HepG2 (cell line): ENCODE data around the gene RNASE11. TPM values are rescaled to one million over a fixed set of nuclear protein-coding genes. Genes with fewer than 3 reads are reported as not detected.

ENCODE experiments used
- BRCA1 ChIP-seq: sonication (generic); formaldehyde crosslinking; IDR thresholded peaks from 2 replicates; pipeline ENCODE4 v1.4.0; 2020; ENCODE audit warnings: missing genetic modification reagents
- HNF4G ChIP-seq, 2 experiments: sonication (generic) in 1 of 2; formaldehyde crosslinking in 1 of 2; IDR thresholded peaks; 2 replicates each; pipeline versions ENCODE4 v1.4.0 to v1.6.1; 2011 to 2020; ENCODE audit warnings: borderline replicate concordance in 2 of 2, low read depth in 2 of 2, mild to moderate bottlenecking in 2 of 2, low read length in 1 of 2, missing genetic modification reagents in 1 of 2, moderate library complexity in 1 of 2
- LCORL ChIP-seq, 2 experiments: fragments of 450-650 bp in 1 of 2; sonication (generic) in 1 of 2; formaldehyde crosslinking in 1 of 2; IDR thresholded peaks; 2 replicates each; pipeline versions ENCODE4 v1.5.0 to v1.6.1; 2017 to 2020; ENCODE audit warnings: antibody characterized with exemption in 1 of 2, missing genetic modification reagents in 1 of 2
- NAIF1 ChIP-seq: sonication (generic); formaldehyde crosslinking; IDR thresholded peaks from 2 replicates; pipeline ENCODE4 v1.5.0; 2020; ENCODE audit warnings: mild to moderate bottlenecking, missing genetic modification reagents, borderline replicate concordance
- SNAI1 ChIP-seq: sonication (generic); formaldehyde crosslinking; IDR thresholded peaks from 2 replicates; pipeline ENCODE4 v1.5.0; 2020; ENCODE audit warnings: mild to moderate bottlenecking, missing genetic modification reagents, borderline replicate concordance
- SP2 ChIP-seq: sonication (generic); formaldehyde crosslinking; IDR thresholded peaks from 2 replicates; pipeline ENCODE4 v1.5.1; 2020; ENCODE audit warnings: mild to moderate bottlenecking, missing genetic modification reagents
- SP4 ChIP-seq: sonication (generic); formaldehyde crosslinking; IDR thresholded peaks from 2 replicates; pipeline ENCODE4 v1.8.1; 2023; ENCODE audit warnings: mild to moderate bottlenecking, missing genetic modification reagents
- ZNF317 ChIP-seq: sonication (generic); formaldehyde crosslinking; IDR thresholded peaks from 2 replicates; pipeline ENCODE4 v1.5.0; 2020; ENCODE audit warnings: mild to moderate bottlenecking, missing genetic modification reagents
- polyA plus RNA-seq, 8 experiments: library from polyadenylated mRNA; depleted of rRNA in 3 of 8; stranded (reverse) in 7 of 8; unstranded in 1 of 8; fragments of >200 nt; fragmentation: Illumina TruSeq in 4 of 8; extraction: Trizol in 4 of 8; gene quantifications; 2 replicates each; pipeline versions ENCODE4 v1.2.1 to v1.2.3, GENCODE V29; 2011 to 2016; ENCODE audit warnings: low read depth in 4 of 8, missing spikeins in 1 of 8, mixed read lengths in 1 of 8; ENCODE audit not compliant: insufficient read depth in 1 of 8
- total RNA-seq, 5 experiments: library from RNA; depleted of rRNA; stranded (reverse); fragments of >200 nt; fragmentation: Illumina TruSeq; extraction: Trizol; gene quantifications; 2 replicates each; pipeline ENCODE4 v1.2.3, GENCODE V29; 2016; ENCODE audit warnings: low read depth in 1 of 5
- TF ChIP-seq, protein P1 (sequence below): sonication (generic); formaldehyde crosslinking; IDR thresholded peaks from 2 replicates; pipeline ENCODE4 v1.4.0; 2020; ENCODE audit warnings: missing genetic modification reagents, borderline replicate concordance
- TF ChIP-seq, protein P2 (sequence below): IDR thresholded peaks from 2 replicates; pipeline ENCODE4 v1.4.0; 2020; ENCODE audit warnings: mild to moderate bottlenecking, missing genetic modification reagents
- TF ChIP-seq, protein P3 (sequence below): sonication (generic); formaldehyde crosslinking; IDR thresholded peaks from 2 replicates; pipeline ENCODE4 v1.4.0; 2020; ENCODE audit warnings: missing genetic modification reagents
- TF ChIP-seq, protein P4 (sequence below): sonication (generic); formaldehyde crosslinking; IDR thresholded peaks from 2 replicates; pipeline ENCODE4 v1.4.0; 2020; ENCODE audit warnings: missing genetic modification reagents
- TF ChIP-seq, protein P5 (sequence below): sonication (generic); formaldehyde crosslinking; conservative IDR thresholded peaks from 2 replicates; pipeline ENCODE4 v1.8.0; 2022; ENCODE audit warnings: low read depth, missing genetic modification reagents

The RNASE11 gene
- total and polyA plus RNA-seq, 2 of the 13 experiments (the other 11 are each of a cell fraction or from before 2014, with no cell fraction given) = not detected

DNA sequence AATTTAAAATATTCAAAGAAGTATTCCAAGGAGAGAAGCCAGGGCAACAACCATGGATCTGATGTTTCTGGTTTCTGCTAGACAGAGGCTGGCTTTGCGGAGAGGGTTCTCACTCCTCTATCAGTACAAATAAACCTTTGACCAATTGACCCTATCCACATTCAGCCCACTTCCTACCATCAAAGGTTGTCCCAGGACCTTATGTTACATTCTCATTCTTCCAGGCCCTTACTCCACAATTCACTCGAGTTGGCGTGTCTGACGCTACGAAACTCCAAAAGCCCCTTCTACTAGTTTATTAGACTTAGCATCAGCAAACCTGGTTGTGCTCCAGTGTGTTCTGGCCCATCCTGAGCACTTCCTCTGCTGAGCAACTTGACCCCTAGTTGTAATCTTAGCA lies 28.2 kb upstream of the RNASE11 start (continued):
- TF ChIP-seq, protein P1, sequence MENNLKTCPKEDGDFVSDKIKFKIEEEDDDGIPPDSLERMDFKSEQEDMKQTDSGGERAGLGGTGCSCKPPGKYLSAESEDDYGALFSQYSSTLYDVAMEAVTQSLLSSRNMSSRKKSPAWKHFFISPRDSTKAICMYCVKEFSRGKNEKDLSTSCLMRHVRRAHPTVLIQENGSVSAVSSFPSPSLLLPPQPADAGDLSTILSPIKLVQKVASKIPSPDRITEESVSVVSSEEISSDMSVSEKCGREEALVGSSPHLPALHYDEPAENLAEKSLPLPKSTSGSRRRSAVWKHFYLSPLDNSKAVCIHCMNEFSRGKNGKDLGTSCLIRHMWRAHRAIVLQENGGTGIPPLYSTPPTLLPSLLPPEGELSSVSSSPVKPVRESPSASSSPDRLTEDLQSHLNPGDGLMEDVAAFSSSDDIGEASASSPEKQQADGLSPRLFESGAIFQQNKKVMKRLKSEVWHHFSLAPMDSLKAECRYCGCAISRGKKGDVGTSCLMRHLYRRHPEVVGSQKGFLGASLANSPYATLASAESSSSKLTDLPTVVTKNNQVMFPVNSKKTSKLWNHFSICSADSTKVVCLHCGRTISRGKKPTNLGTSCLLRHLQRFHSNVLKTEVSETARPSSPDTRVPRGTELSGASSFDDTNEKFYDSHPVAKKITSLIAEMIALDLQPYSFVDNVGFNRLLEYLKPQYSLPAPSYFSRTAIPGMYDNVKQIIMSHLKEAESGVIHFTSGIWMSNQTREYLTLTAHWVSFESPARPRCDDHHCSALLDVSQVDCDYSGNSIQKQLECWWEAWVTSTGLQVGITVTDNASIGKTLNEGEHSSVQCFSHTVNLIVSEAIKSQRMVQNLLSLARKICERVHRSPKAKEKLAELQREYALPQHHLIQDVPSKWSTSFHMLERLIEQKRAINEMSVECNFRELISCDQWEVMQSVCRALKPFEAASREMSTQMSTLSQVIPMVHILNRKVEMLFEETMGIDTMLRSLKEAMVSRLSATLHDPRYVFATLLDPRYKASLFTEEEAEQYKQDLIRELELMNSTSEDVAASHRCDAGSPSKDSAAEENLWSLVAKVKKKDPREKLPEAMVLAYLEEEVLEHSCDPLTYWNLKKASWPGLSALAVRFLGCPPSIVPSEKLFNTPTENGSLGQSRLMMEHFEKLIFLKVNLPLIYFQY (CRISPR knock-in tag) = 0 out of 2 replicates have a peak, but pooled peaks have one; percentile 34
- peak; percentile 56; the same call in 1 of the 2 replicates for TF ChIP-seq HNF4G (IDR thresholded peaks at IDR 0.05; ENCODE audit: borderline replicate concordance, low read depth, low read length)
- no peak for TF ChIP-seq HNF4G (CRISPR knock-in tag; IDR thresholded peaks at IDR 0.05; ENCODE audit: borderline replicate concordance, low read depth)
- TF ChIP-seq, protein P2, sequence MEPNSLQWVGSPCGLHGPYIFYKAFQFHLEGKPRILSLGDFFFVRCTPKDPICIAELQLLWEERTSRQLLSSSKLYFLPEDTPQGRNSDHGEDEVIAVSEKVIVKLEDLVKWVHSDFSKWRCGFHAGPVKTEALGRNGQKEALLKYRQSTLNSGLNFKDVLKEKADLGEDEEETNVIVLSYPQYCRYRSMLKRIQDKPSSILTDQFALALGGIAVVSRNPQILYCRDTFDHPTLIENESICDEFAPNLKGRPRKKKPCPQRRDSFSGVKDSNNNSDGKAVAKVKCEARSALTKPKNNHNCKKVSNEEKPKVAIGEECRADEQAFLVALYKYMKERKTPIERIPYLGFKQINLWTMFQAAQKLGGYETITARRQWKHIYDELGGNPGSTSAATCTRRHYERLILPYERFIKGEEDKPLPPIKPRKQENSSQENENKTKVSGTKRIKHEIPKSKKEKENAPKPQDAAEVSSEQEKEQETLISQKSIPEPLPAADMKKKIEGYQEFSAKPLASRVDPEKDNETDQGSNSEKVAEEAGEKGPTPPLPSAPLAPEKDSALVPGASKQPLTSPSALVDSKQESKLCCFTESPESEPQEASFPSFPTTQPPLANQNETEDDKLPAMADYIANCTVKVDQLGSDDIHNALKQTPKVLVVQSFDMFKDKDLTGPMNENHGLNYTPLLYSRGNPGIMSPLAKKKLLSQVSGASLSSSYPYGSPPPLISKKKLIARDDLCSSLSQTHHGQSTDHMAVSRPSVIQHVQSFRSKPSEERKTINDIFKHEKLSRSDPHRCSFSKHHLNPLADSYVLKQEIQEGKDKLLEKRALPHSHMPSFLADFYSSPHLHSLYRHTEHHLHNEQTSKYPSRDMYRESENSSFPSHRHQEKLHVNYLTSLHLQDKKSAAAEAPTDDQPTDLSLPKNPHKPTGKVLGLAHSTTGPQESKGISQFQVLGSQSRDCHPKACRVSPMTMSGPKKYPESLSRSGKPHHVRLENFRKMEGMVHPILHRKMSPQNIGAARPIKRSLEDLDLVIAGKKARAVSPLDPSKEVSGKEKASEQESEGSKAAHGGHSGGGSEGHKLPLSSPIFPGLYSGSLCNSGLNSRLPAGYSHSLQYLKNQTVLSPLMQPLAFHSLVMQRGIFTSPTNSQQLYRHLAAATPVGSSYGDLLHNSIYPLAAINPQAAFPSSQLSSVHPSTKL (CRISPR knock-in tag) = peak; percentile 62; the same call in 1 of the 2 replicates
- TF ChIP-seq, protein P3, sequence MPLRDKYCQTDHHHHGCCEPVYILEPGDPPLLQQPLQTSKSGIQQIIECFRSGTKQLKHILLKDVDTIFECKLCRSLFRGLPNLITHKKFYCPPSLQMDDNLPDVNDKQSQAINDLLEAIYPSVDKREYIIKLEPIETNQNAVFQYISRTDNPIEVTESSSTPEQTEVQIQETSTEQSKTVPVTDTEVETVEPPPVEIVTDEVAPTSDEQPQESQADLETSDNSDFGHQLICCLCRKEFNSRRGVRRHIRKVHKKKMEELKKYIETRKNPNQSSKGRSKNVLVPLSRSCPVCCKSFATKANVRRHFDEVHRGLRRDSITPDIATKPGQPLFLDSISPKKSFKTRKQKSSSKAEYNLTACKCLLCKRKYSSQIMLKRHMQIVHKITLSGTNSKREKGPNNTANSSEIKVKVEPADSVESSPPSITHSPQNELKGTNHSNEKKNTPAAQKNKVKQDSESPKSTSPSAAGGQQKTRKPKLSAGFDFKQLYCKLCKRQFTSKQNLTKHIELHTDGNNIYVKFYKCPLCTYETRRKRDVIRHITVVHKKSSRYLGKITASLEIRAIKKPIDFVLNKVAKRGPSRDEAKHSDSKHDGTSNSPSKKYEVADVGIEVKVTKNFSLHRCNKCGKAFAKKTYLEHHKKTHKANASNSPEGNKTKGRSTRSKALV (CRISPR knock-in tag) = 0 out of 2 replicates have a peak, but pooled peaks have one; percentile 48
- 0 out of 2 replicates have a peak, but pooled peaks have one; percentile 41 for TF ChIP-seq BRCA1 (CRISPR knock-in tag)
- TF ChIP-seq SP2 (CRISPR knock-in tag) = no peak
- no peak for TF ChIP-seq NAIF1 (CRISPR knock-in tag)
- TF ChIP-seq, protein P4, sequence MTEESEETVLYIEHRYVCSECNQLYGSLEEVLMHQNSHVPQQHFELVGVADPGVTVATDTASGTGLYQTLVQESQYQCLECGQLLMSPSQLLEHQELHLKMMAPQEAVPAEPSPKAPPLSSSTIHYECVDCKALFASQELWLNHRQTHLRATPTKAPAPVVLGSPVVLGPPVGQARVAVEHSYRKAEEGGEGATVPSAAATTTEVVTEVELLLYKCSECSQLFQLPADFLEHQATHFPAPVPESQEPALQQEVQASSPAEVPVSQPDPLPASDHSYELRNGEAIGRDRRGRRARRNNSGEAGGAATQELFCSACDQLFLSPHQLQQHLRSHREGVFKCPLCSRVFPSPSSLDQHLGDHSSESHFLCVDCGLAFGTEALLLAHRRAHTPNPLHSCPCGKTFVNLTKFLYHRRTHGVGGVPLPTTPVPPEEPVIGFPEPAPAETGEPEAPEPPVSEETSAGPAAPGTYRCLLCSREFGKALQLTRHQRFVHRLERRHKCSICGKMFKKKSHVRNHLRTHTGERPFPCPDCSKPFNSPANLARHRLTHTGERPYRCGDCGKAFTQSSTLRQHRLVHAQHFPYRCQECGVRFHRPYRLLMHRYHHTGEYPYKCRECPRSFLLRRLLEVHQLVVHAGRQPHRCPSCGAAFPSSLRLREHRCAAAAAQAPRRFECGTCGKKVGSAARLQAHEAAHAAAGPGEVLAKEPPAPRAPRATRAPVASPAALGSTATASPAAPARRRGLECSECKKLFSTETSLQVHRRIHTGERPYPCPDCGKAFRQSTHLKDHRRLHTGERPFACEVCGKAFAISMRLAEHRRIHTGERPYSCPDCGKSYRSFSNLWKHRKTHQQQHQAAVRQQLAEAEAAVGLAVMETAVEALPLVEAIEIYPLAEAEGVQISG (CRISPR knock-in tag) = no peak; the same call in 1 of the 2 replicates
- 0 out of 2 replicates have a peak, but pooled peaks have one; percentile 7 for TF ChIP-seq SP4 (CRISPR knock-in tag)
- TF ChIP-seq ZNF317 (CRISPR knock-in tag) = 0 out of 2 replicates have a peak, but pooled peaks have one; percentile 34
- no peak for TF ChIP-seq LCORL (IDR thresholded peaks at IDR 0.05)
- TF ChIP-seq LCORL (CRISPR knock-in tag; IDR thresholded peaks at IDR 0.05) = peak; percentile 68
- no peak for TF ChIP-seq SNAI1
- TF ChIP-seq, protein P5, sequence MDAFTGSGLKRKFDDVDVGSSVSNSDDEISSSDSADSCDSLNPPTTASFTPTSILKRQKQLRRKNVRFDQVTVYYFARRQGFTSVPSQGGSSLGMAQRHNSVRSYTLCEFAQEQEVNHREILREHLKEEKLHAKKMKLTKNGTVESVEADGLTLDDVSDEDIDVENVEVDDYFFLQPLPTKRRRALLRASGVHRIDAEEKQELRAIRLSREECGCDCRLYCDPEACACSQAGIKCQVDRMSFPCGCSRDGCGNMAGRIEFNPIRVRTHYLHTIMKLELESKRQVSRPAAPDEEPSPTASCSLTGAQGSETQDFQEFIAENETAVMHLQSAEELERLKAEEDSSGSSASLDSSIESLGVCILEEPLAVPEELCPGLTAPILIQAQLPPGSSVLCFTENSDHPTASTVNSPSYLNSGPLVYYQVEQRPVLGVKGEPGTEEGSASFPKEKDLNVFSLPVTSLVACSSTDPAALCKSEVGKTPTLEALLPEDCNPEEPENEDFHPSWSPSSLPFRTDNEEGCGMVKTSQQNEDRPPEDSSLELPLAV = no peak
